HCT116 (cell line): ENCODE results near the gene ZNF282. TPM values are rescaled to one million over a fixed set of nuclear protein-coding genes. Genes with fewer than 3 reads are reported as not detected.

Experiments used
- ATAC-seq: fragments of 200-7000 bp; cut with Tn5 transposase; 2 replicates; pipeline ENCODE4 v1.9.1; 2020; ENCODE audit warnings: mild to moderate bottlenecking, moderate library complexity
- BruUV-seq: library from RNA; stranded (reverse); fragments of 400-500 nt; replicated peaks from 2 replicates; lab custom pipeline; 2021; lab: Mats Ljungman, UMichigan
- CTCF ChIA-PET: fragments of 300-600 bp; sonication (Branson Sonifier 250); formaldehyde crosslinking; loops from one replicate; lab custom pipeline; 2021; ENCODE audit warnings: antibody characterized with exemption; lab: Charles Lee
- POLR2A ChIA-PET: fragments of 300-600, 350-600 bp; sonication (Branson Sonifier 250); formaldehyde crosslinking; loops from one replicate; lab custom pipeline; 2021; ENCODE audit warnings: antibody characterized with exemption; lab: Charles Lee
- RAD21 ChIA-PET, 2 experiments: fragments of 300-600 bp; sonication (Branson Sonifier 250); formaldehyde crosslinking; loops; one replicate each; lab custom pipeline; 2023; ENCODE audit warnings: low total read pairs in 2 of 2; ENCODE audit not compliant: uncharacterized antibody in 2 of 2, unreplicated experiment in 2 of 2, low non-redundant PET in 1 of 2; lab: Charles Lee
- DNase-seq: peaks from one replicate; pipeline ENCODE4 v3.0.0-alpha.2; 2010; ENCODE audit warnings: low read depth, low spot score
- H2AFZ ChIP-seq: fragments of 200-600 bp; shearing (Covaris generic), sonication (generic); 2 replicates; pipeline ENCODE4 v1.6.1; 2017; ENCODE audit warnings: low read depth, mixed run types, mixed read lengths, antibody characterized with exemption, low read length; ENCODE audit not compliant: poor library complexity, severe bottlenecking
- H3K27ac ChIP-seq: 2 replicates; pipeline ENCODE4 v1.5.1; 2012; ENCODE audit warnings: low read depth, low read length
- H3K27me3 ChIP-seq: fragments of 200-600 bp; sonication (generic); 2 replicates; pipeline ENCODE4 v1.6.1; 2016; ENCODE audit warnings: mixed run types, low read length, mixed read lengths; ENCODE audit not compliant: insufficient read depth
- H3K36me3 ChIP-seq, 2 experiments: fragments of 200-500 bp in 1 of 2; fragments of 200-600 bp in 1 of 2; sonication (Bioruptor generic) in 1 of 2; sonication (generic) in 1 of 2; 2 replicates each; pipeline versions ENCODE4 v1.5.1 to v1.6.1; 2014 to 2016; ENCODE audit warnings: low read length in 2 of 2, inconsistent platforms in 1 of 2, mixed read lengths in 1 of 2, mixed run types in 1 of 2; ENCODE audit not compliant: insufficient read depth in 2 of 2, control insufficient read depth in 1 of 2
- H3K4me1 ChIP-seq, 2 experiments: fragments of 200-600 bp in 1 of 2; sonication (generic) in 1 of 2; 2 replicates each; pipeline versions ENCODE4 v1.5.1 to v1.6.1; 2012 to 2017; ENCODE audit warnings: low read length in 2 of 2, inconsistent platforms in 1 of 2, mild to moderate bottlenecking in 1 of 2, mixed read lengths in 1 of 2, mixed run types in 1 of 2, moderate library complexity in 1 of 2; ENCODE audit not compliant: insufficient read depth in 2 of 2, control insufficient read depth in 1 of 2
- H3K4me2 ChIP-seq: fragments of 200-600 bp; sonication (generic); 2 replicates; pipeline ENCODE4 v1.6.1; 2017; ENCODE audit warnings: mixed run types, low read length, mixed read lengths
- H3K4me3 ChIP-seq, 2 experiments: fragments of 200-600 bp in 1 of 2; sonication (generic) in 1 of 2; replicated peaks in 1 of 2; 2 replicates each; pipeline ENCODE4 v1.5.1; 2011 to 2016; ENCODE audit warnings: low read length in 2 of 2, control low read depth in 1 of 2, low read depth in 1 of 2, mild to moderate bottlenecking in 1 of 2, mixed read lengths in 1 of 2, mixed run types in 1 of 2
- H3K79me2 ChIP-seq: fragments of 200-600 bp; sonication (generic); 2 replicates; pipeline ENCODE4 v1.6.1; 2017; ENCODE audit warnings: mild to moderate bottlenecking, mixed run types, low read length, moderate library complexity, mixed read lengths; ENCODE audit not compliant: insufficient read depth
- H3K9ac ChIP-seq: fragments of 200-600 bp; sonication (generic); 2 replicates; pipeline ENCODE4 v1.6.1; 2016; ENCODE audit warnings: low read length, mixed read lengths
- H3K9me2 ChIP-seq: fragments of 200-600 bp; sonication (generic), shearing (Covaris generic); 2 replicates; pipeline ENCODE4 v1.6.1; 2017; ENCODE audit warnings: mixed run types, mild to moderate bottlenecking, moderate library complexity; ENCODE audit not compliant: insufficient read depth
- H3K9me3 ChIP-seq, 2 experiments: fragments of 200-500 bp in 1 of 2; fragments of 200-600 bp in 1 of 2; sonication (Bioruptor generic) in 1 of 2; sonication (generic) in 1 of 2; 2 replicates each; pipeline ENCODE4 v1.6.1; 2014 to 2017; ENCODE audit warnings: low read length in 2 of 2, mixed read lengths in 2 of 2, inconsistent platforms in 1 of 2, low read depth in 1 of 2, mild to moderate bottlenecking in 1 of 2, mixed run types in 1 of 2, moderate library complexity in 1 of 2; ENCODE audit not compliant: control insufficient read depth in 1 of 2, insufficient read depth in 1 of 2
- H4K20me1 ChIP-seq: fragments of 200-600 bp; sonication (generic), shearing (Covaris generic); 2 replicates; pipeline ENCODE4 v1.6.1; 2017; ENCODE audit warnings: mixed run types, mild to moderate bottlenecking, moderate library complexity; ENCODE audit not compliant: insufficient read depth
- CBX3 ChIP-seq: IDR thresholded peaks from 2 replicates; pipeline ENCODE4 v1.6.1; 2012; ENCODE audit warnings: low read depth
- ELF1 ChIP-seq: IDR thresholded peaks from 2 replicates; pipeline ENCODE4 v1.6.1; 2012; ENCODE audit warnings: low read depth, borderline replicate concordance
- EZH2 ChIP-seq: fragments of 200-600 bp; sonication (generic); IDR thresholded peaks from 2 replicates; pipeline ENCODE4 v1.6.1; 2017; ENCODE audit warnings: antibody characterized with exemption, mixed run types
- EZH2phosphoT487 ChIP-seq: fragments of 200-600 bp; IDR thresholded peaks from 2 replicates; pipeline ENCODE4 v1.6.1; 2018; ENCODE audit warnings: antibody characterized with exemption, borderline replicate concordance
- FOSL1 ChIP-seq: IDR thresholded peaks from 2 replicates; pipeline ENCODE4 v1.6.1; 2012; ENCODE audit warnings: low read depth
- JUND ChIP-seq: IDR thresholded peaks from 2 replicates; pipeline ENCODE4 v1.6.1; 2012
- MAX ChIP-seq: IDR thresholded peaks from 2 replicates; pipeline ENCODE4 v1.6.1; 2012
- POLR2A ChIP-seq: IDR thresholded peaks from 2 replicates; pipeline ENCODE4 v1.7.0; 2011; ENCODE audit warnings: borderline replicate concordance; ENCODE audit not compliant: insufficient read depth, insufficient read length; ENCODE audit errors: extremely low read depth
- POLR2AphosphoS5 ChIP-seq: IDR thresholded peaks from 2 replicates; pipeline ENCODE4 v1.6.1; 2011; ENCODE audit warnings: mild to moderate bottlenecking, low read depth, low read length, moderate library complexity
- RAD21 ChIP-seq: IDR thresholded peaks from 2 replicates; pipeline ENCODE4 v1.6.1; 2012; ENCODE audit warnings: low read depth, mild to moderate bottlenecking
- REST ChIP-seq: IDR thresholded peaks from 2 replicates; pipeline ENCODE4 v1.6.1; 2012; ENCODE audit warnings: low read depth
- SIN3A ChIP-seq: IDR thresholded peaks from 2 replicates; pipeline ENCODE4 v1.6.1; 2012; ENCODE audit warnings: low read depth
- ZBTB33 ChIP-seq: IDR thresholded peaks from 2 replicates; pipeline ENCODE4 v1.6.1; 2011; ENCODE audit warnings: mild to moderate bottlenecking, low read length, moderate library complexity; ENCODE audit not compliant: insufficient replicate concordance; ENCODE audit errors: extremely low read depth
- ZFX ChIP-seq: fragments of 450-650 bp; IDR thresholded peaks from 2 replicates; pipeline ENCODE4 v1.6.1; 2017
- ZNF274 ChIP-seq: fragments of 200-500 bp; sonication (Bioruptor generic); IDR thresholded peaks from 2 replicates; pipeline ENCODE4 v1.6.1; 2014; ENCODE audit warnings: mild to moderate bottlenecking, low read depth, low read length, inconsistent platforms
- intact Hi-C: fragments of 100-400 bp; cut with micrococcal nuclease; formaldehyde crosslinking; loops from 2 replicates; pipeline ENCODE4 v1.10.0; 2022
- total RNA-seq: library from RNA; stranded (reverse); gene quantifications from one replicate; pipeline ENCODE4 v1.2.1, GENCODE V29; 2021; ENCODE audit not compliant: unreplicated experiment
- TF ChIP-seq, protein P1 (sequence below): IDR thresholded peaks from 2 replicates; pipeline ENCODE4 v1.6.1; 2012
- TF ChIP-seq, protein P2 (sequence below), 3 experiments: fragments of 200-600 bp in 1 of 3; sonication (generic) in 1 of 3; IDR thresholded peaks in 2 of 3; conservative IDR thresholded peaks in 1 of 3; 2 replicates each; pipeline ENCODE4 v1.5.1; 2012 to 2017; ENCODE audit warnings: low read depth in 2 of 3, low read length in 2 of 3, antibody characterized with exemption in 1 of 3, borderline replicate concordance in 1 of 3, control low read depth in 1 of 3, mild to moderate bottlenecking in 1 of 3, mixed read lengths in 1 of 3, mixed run types in 1 of 3, moderate library complexity in 1 of 3; ENCODE audit not compliant: insufficient read depth in 1 of 3

ZNF282 gene
- total RNA-seq, 1 experiment from 2014 or later, result 30.4 TPM

GRCh38 chr7:149257146-149257545, 61.8 kb downstream of the ZNF282 start:
- no peak for DNase-seq
- no TSS peak for BruUV-seq
- H3K9ac ChIP-seq, result no peak overlapping the region
- H3K36me3 ChIP-seq, result peaks cover 16 to 20% of the 10 kb centered on the region in 2 experiments; a peak in 2 of 4 replicates
- H3K4me3 ChIP-seq, result no peak overlapping the region
- no peak overlapping the region for H3K4me2 ChIP-seq
- H2AFZ ChIP-seq, result no peak overlapping the region
- H3K27ac ChIP-seq, result no peak overlapping the region
- POLR2A ChIA-PET, result no interaction called here
- RAD21 ChIA-PET, result no interaction called here
- no peaks in the 10 kb centered on the region for H3K27me3 ChIP-seq
- no peaks in the 10 kb centered on the region for H3K9me3 ChIP-seq
- TF ChIP-seq CBX3 (no peak), REST (no peak), POLR2AphosphoS5 (no peak), JUND (no peak), EZH2phosphoT487 (no peak), ELF1 (no peak), FOSL1 (no peak), SIN3A (no peak), MAX (no peak), POLR2A (no peak), EZH2 (no peak), RAD21 (no peak), ZFX (no peak), ZNF274 (no peak), ZBTB33 (no peak)
- TF ChIP-seq, protein P1, sequence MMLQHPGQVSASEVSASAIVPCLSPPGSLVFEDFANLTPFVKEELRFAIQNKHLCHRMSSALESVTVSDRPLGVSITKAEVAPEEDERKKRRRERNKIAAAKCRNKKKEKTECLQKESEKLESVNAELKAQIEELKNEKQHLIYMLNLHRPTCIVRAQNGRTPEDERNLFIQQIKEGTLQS, result no peak
- TF ChIP-seq, protein P2, sequence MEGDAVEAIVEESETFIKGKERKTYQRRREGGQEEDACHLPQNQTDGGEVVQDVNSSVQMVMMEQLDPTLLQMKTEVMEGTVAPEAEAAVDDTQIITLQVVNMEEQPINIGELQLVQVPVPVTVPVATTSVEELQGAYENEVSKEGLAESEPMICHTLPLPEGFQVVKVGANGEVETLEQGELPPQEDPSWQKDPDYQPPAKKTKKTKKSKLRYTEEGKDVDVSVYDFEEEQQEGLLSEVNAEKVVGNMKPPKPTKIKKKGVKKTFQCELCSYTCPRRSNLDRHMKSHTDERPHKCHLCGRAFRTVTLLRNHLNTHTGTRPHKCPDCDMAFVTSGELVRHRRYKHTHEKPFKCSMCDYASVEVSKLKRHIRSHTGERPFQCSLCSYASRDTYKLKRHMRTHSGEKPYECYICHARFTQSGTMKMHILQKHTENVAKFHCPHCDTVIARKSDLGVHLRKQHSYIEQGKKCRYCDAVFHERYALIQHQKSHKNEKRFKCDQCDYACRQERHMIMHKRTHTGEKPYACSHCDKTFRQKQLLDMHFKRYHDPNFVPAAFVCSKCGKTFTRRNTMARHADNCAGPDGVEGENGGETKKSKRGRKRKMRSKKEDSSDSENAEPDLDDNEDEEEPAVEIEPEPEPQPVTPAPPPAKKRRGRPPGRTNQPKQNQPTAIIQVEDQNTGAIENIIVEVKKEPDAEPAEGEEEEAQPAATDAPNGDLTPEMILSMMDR (IDR thresholded peaks at IDR 0.05 in 2 of 3, conservative IDR thresholded peaks at IDR 0.05 in 1 of 3; ENCODE audit: borderline replicate concordance in 1 of 3, insufficient read depth in 1 of 3, low read depth in 2 of 3, low read length in 2 of 3), result no peak
- H3K79me2 ChIP-seq, result no peaks in the 10 kb centered on the region
- no peak for ATAC-seq
- intact Hi-C loops, result no loop called here
- H3K9me2 ChIP-seq, result no peaks in the 10 kb centered on the region
- H4K20me1 ChIP-seq, result no peaks in the 10 kb centered on the region
- CTCF ChIA-PET, result no interaction called here
- peaks cover 0 to 11% of the 10 kb centered on the region in 2 experiments; a peak in 1 of 4 replicates for H3K4me1 ChIP-seq
